ENCODE results near the gene PIGR. TPM values are rescaled to one million over a fixed set of nuclear protein-coding genes. Genes with fewer than 3 reads are reported as not detected.

PIGR gene
- total and polyA plus RNA-seq, 2 donors (not counting 3 experiments of a cell fraction or from before 2014, with no cell fraction given): not detected

DNA sequence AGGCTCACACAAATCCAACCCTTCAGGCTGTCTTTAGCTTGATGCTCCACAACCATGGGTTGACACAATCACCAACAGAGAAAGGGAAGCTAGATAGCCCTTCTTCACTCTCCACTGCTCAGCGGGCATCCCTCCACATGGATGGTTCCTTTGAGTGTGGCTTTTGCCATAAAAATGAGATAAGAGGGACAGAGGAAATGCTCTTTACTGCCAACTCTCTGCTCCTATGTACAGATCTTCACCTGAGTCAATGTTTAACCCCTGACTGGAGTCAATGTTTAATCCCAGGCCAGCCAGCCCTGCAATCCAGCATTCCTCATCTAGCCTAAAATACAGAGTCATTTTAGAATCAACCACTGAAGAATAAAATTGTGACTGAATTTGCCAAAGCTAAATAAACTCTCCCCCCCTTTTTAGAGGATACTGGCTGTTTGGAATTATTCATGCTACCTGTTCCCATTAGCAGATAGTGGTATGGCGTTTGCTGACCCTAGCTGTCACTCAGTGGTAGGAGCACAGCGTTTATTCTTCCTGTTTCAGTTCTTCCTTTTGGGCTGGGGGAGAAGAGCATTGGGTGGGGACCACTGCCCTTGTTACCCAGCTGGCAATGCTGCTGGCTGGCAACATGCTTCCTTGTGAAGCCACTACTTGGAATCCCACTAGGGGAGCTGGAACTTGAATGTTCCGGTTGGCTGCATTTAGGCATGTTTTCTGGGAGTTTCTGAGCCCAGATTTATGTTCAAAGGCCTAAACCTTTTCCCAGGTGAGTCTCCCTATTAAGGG lies 5.2 kb upstream of the PIGR start:
- dilution Hi-C loops (cut with MboI; ENCODE audit: extremely low pct_ligation_motif_present, low sequenced_read_pairs): no loop called here
- H3K27me3 ChIP-seq (ENCODE audit: control insufficient read depth in 2 of 2, insufficient read depth in 2 of 2, low read length in 2 of 2): peaks cover 2 to 3% of the 10 kb centered on the region in 2 experiments
- H3K9me3 ChIP-seq (replicated peaks; ENCODE audit: control insufficient read depth, insufficient read depth, low read length): no peaks in the 10 kb centered on the region
- FAIRE-seq (no peak), DNase-seq (ENCODE audit: low read depth, low spot score) (no peak)
- TF ChIP-seq JUN (IDR thresholded peaks at IDR 0.05; ENCODE audit: borderline replicate concordance, insufficient read depth, insufficient read length, low read depth) (no peak), POLR2A (IDR thresholded peaks at IDR 0.05; ENCODE audit: low read depth, low read length) (no peak), MYC (IDR thresholded peaks at IDR 0.05; ENCODE audit: low read depth, low read length) (no peak), EZH2 (IDR thresholded peaks at IDR 0.05; ENCODE audit: borderline replicate concordance, low read depth, low read length, severe bottlenecking) (no peak), GATA2 (IDR thresholded peaks at IDR 0.05; ENCODE audit: insufficient read depth, insufficient read length, low read depth, low read length) (no peak), POLR2AphosphoS5 (IDR thresholded peaks at IDR 0.05; ENCODE audit: insufficient read depth, low read depth, low read length) (no peak), FOS (IDR thresholded peaks at IDR 0.05; ENCODE audit: borderline replicate concordance, insufficient read depth, low read length) (no peak)
- TF ChIP-seq, protein P1, sequence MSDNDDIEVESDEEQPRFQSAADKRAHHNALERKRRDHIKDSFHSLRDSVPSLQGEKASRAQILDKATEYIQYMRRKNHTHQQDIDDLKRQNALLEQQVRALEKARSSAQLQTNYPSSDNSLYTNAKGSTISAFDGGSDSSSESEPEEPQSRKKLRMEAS (IDR thresholded peaks at IDR 0.05; ENCODE audit: insufficient read depth, insufficient read length): no peak
- TF ChIP-seq, protein P2, sequence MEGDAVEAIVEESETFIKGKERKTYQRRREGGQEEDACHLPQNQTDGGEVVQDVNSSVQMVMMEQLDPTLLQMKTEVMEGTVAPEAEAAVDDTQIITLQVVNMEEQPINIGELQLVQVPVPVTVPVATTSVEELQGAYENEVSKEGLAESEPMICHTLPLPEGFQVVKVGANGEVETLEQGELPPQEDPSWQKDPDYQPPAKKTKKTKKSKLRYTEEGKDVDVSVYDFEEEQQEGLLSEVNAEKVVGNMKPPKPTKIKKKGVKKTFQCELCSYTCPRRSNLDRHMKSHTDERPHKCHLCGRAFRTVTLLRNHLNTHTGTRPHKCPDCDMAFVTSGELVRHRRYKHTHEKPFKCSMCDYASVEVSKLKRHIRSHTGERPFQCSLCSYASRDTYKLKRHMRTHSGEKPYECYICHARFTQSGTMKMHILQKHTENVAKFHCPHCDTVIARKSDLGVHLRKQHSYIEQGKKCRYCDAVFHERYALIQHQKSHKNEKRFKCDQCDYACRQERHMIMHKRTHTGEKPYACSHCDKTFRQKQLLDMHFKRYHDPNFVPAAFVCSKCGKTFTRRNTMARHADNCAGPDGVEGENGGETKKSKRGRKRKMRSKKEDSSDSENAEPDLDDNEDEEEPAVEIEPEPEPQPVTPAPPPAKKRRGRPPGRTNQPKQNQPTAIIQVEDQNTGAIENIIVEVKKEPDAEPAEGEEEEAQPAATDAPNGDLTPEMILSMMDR (IDR thresholded peaks at IDR 0.05; ENCODE audit: extremely low read depth in 1 of 2, insufficient read depth in 1 of 2, low read depth in 1 of 2, low read length in 2 of 2): no peak
- H3K4me3 ChIP-seq (replicated peaks in 1 of 3; ENCODE audit: insufficient read depth in 1 of 3, low read depth in 1 of 3, low read length in 3 of 3): no peak overlapping the region
- H3K79me2 ChIP-seq (ENCODE audit: control insufficient read depth, insufficient read depth, low read length): no peaks in the 10 kb centered on the region
- no peak overlapping the region for H3K4me2 ChIP-seq (ENCODE audit: insufficient read depth, low read length)
- H3K9ac ChIP-seq (replicated peaks; ENCODE audit: extremely low read depth, insufficient read depth, low read length): no peak overlapping the region
- ChIA-PET CTCF (no interaction called here), POLR2A (no interaction called here)
- H3K9me1 ChIP-seq (replicated peaks; ENCODE audit: control insufficient read depth, extremely low read depth, insufficient read depth, low read length): no peaks in the 10 kb centered on the region
- H4K20me1 ChIP-seq (replicated peaks; ENCODE audit: control insufficient read depth, extremely low read depth, insufficient read depth, low read length): no peaks in the 10 kb centered on the region
- no peak overlapping the region for H2AFZ ChIP-seq (ENCODE audit: low read depth, low read length)
- no peaks in the 10 kb centered on the region for H3K36me3 ChIP-seq (ENCODE audit: control insufficient read depth in 2 of 2, extremely low read depth in 1 of 2, insufficient read depth in 2 of 2, low read length in 2 of 2)
- BruUV-seq (replicated peaks): no TSS peak
- intact Hi-C loops (cut with micrococcal nuclease): no loop called here
- H3K27ac ChIP-seq (ENCODE audit: insufficient read depth, low read depth, low read length): no peak overlapping the region
- H3K4me1 ChIP-seq (ENCODE audit: control insufficient read depth, extremely low read depth, insufficient read depth, low read length): no peaks in the 10 kb centered on the region

Data from endothelial cell of umbilical vein (primary cell).